Measurements from ENCODE around the gene LRRC59.
"Not testable (repeated sequence)": the region's sequence is repeated elsewhere in the genome, so short reads cannot be mapped to it uniquely, and the experiment has no call there.

The LRRC59 gene

DNA sequence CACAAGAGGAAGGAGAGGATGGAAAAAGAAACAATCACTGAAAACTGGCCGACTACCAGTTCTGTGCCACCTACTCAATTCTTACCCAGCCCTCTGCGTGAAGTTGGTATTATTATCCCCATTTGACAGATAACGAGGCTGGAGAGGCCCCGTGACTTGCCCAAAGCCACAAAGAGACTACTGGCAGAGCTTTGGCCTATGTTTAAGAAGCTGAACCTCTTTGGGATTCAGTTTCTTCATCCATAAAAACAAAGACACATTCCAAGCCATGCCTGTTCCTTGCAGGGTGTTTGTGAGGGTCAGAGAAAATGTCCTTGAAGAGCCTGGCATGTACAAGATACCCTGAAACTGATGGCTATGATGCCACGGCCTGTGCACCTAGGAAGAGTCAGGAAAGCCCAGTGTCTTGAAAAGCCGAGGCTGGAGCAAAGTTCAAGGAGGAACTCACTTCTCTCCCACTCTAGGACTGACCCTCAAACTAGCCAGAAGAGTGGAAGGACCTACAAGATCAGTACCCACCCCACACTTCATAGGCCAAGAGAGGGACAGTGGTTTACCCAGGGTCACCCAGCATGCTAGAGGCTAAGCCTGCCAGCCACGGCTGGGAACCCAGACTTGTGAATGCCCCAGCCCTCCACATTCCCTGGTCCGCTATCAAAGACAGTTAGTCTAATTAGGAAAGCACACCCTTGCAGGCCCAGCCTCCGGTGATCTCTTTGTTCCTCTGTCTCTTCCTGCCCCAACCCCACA is 27.1 kb upstream of the LRRC59 start:
- DNase-seq: no peak

DNA sequence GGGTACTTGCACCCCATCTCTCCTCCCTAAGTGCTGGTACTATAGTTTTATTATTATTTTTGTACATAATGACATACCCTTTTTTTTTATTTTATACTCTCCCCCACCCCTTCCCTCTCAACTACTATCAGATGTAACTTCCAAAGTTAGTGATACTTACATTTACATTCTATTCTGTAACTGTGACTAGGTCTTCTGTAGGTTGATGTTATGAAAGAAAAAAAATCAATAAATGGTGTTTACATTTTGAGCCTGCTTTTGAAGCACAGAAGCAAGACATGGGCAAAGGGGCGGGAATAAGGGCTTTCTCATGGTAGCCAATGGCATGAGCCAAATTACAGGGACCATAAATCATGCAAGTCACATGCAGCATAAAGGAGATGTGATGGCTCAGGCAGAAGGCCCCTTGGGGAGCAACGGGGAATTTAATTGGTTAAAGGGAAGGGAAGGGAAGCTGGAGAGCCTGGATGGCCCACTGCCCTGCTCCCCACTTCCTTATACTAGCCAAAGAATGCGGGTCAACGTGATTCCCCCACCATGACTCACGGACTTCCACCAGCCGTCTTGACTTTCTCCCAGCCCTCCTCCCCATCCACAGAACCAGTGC is 26.3 kb upstream of the LRRC59 start:
- no peak for DNase-seq

DNA sequence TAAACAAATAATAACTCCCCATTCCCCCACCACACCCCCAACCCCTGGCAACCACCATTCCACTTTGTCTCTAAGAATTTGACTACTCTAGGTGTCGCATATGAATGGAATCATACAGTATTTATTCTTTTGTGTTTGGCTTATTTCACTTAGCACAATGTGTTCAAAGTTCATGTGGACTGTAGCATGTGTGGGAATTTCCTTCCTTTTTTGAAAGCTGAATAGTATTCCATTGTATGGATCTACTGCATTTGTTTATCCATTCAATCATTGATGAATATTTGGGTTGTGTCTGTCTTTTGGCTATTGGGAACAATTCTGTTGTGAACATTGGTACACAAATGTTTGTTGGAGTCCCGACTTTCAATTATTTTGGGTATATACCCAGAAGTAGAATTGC is 25.4 kb upstream of the LRRC59 start:
- DNase-seq: no peak

DNA sequence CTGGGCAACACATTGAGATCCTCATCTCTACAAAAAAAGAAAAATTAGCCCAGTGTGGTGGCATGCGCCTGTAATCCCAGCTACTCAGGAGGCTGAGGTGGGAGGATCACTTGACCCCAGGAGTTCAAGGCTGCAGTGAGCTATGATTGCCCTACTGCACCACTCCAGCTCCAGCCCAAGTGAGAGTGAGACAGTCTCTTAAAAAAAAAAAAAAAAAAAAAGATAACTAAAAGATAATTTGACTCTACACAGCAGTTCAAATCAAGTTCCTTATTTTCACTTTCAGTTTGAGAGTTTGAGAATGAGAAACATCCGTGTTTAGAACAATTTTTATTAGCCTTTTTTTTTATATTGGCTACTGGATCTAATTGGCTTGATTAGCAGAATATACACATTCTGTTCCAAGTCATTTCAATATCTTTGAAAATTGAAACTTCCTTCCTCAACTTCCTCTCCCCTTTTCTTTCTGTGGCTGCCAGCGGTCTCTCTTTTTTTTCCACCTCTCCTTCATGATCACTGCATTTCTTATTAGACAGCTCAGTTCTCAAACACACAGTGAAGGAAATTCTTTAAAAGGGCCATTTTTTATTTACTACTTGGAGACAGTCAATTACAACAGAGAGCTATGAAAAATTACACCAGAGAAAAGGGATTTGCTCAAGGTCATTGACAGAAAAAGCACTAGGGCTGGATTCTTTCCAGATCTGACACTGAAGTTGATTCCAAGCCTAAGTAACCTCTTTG is 24.2 kb upstream of the LRRC59 start:
- DNase-seq: no peak

DNA sequence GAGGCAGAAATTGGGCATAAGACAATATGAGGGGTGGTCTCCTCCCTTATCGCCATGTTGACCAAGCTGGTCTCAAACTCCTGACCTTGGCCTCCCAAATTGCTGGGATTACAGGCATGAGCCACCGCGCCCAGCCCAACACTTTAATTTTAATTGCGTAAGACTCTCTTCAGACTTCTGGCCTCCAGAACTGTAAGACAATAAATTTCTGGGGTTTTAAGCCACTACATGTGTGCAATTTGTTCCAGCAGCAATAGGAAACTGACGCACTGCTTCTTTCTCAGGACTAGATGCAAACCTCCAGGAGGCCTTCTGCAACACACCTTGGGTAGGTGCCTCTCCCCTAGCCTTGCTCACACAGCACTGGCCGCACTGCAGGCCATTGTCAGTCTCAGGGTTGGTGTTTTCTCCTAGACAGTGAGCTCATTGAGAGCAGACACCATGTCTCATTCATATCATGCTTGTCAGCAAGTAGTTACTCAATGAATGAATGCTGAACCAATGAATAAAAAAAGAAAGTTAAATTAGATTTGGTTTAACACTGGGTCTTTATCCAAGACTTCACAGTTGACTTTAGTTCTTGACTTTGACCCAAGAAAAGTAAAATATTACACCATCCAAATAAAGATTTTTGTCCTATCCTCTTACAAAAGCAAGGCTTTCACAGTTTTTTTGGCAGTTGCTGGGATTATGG is 23.2 kb upstream of the LRRC59 start:
- DNase-seq: no peak

DNA sequence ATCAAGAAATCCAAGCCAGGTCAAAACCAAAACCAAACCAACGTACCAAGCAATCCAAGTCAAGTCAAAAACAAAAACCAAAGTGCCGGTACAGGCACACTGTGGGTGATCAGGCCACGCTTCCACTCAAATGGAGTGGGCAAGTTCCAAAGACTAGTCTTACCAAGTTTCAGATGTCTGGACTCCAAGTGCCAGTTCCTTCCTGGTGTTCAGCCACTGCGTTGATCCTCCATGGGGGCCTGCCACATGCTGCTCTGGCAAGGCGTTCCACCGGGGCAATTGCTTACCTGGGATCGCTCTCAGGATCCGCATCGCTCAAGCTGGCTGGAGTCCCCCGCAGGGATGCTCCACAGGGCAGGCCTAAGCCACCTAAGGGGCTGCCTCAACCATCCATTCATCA is 22.3 kb upstream of the LRRC59 start:
- not testable (repeated sequence) for DNase-seq

DNA sequence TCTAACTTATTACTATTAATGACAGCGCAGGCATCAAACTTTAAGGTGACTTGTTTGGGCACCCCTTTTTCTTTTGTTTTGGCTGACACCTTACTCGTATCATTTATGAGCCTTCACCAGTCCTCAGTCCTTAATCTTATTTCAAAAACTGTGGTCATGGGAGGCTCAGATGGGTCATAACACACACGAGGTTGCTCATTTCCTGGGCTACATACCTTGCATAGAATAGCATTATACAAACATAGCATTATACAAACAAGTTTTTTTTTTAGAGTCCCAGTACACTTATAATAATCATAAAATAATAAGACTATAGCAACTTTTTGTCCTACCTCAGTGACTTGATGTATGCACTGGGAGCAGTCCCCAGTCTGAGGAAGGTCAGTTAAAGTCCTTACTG is 17.5 kb upstream of the LRRC59 start:
- DNase-seq: no peak

DNA sequence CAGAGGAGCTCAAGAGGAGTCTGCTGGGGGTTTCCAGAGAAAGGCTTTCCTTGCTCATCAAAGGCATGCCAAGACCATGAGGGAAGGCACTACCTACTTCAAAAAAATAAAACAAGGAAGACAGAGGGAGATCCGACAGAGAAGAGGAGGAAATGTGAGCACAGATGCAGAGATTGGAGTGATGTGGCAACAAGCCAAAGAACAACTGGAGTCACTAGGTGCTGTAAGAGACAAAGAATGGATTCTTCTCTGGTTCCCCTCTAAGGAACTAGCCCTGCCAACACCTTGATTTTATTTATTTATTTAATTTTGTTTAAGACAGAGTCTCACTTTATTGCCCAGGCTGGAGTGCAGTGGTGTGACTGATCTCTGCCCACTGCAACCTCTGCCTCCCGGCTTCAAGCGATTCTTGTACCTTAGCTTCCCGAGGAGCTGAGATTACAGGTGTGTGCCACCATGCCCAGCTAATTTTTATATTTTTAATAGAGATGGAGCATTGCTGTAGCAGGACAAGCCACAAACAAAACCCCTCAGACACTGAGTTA is 14.9 kb upstream of the LRRC59 start:
- no peak for DNase-seq

DNA sequence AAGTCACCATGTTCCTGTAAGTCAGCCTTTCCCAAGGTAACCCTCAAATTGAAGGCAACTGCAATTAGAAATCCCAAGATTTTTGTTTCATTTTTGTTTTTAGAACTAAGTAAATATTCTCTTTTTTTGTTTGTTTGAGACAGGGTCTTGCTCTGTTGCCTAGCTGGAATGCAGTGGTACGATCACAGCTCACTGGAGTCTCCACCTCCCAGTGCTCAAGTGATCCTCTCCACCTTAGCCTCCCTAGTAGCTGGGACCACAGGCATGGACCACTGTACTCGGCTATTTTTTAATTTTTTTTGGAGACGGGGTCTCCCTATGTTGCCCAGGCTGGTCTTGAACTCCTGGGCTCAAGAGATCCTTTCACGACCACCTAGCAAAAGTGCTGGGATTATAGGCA is 10.6 kb upstream of the LRRC59 start:
- no peak for DNase-seq

DNA sequence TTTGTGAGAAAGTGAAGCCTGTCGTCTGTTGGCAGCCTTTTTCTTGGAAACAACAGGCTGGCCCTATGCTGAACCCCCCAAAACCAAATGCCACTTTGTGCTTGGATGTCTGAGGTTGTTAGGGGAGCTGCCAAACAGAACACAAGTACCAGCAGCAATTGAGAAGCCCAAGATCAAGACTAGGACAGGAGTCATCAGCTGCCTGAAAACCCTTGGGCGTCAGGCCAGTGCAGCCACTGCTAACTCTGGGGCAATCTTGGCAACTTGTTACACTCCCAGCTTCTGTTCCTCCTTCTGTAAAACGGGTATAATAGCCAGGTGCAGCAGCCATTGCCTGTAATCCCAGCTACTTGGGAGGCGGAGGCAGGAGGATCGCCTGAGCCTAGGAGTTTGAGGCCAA is 9.3 kb upstream of the LRRC59 start:
- no peak for DNase-seq

DNA sequence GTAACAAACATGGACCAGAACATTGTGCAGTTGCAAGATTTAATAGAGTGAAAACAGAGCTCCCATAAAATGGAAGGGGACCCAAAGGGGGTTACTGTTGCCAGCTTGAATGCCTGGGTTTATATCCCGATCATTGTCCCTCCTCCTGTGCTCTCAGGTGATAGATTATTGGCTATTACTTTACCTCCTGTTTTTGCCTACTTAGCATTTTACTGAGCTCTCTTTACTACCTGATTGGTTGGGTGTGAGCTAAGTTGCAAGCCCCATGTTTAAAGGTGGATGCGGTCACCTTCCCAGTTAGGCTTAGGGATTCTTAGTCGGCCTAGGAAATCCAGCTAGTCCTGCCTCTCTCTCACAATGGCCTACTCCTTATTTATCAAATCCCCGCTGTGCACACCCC is 8.0 kb upstream of the LRRC59 start:
- DNase-seq: not testable (repeated sequence)

DNA sequence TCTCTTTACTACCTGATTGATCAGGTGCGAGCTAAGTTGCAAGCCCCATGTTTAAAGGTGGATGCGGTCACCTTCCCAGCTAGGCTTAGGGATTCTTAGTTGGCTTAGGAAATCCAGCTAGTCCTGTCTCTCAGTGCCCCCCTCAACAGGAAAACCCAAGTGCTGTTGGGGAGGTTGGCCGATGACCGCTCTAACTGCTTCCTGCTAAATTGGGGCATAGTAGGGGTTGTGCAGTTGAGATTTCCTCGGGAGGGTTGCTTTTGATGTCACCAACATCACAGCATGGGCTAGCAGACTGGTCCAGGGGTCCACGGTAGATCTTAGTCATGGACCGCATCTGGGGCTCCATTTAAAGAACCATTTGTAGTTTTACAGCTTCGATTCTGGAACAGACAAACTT is 2.3 kb upstream of the LRRC59 start:
- DNase-seq: not testable (repeated sequence)

DNA sequence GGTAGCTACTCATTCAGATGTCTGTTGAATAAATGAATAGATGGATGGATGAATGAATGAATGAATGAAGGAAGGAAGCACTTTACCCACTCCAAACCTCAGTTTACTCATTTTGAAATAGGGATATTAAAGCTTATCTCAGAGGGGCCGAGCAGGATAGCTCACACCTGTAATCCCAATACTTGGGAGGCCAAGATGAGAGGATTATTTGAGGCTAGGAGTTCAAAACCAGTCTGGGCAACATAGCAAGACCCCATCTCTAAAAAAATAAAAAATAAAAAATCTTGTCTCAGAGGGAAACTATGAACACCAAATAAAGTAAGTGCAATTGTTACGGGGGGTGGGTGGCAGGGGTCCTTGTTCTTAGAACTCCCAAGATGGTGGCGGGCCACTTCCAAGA is 1.3 kb upstream of the LRRC59 start:
- DNase-seq: not testable (repeated sequence)

DNA sequence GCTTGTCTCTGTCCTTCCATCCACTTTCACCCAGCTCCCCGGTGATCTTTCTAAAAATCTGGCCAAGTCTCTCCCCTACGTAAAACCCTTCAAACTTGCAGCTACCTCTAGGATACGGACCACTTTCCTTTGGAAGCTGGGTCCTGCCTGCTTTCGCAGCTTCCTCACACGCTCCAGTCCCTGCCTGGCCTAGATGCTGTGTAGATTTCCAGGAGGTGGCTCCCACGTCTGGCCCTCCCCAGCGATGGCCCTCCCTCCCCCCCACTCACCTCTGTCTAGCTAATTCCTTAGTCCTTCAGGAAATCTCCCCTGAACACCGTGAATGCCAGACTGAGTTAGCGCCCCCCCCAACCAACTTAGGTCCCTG is 579 bp upstream of the LRRC59 start:
- no peak for DNase-seq

DNA sequence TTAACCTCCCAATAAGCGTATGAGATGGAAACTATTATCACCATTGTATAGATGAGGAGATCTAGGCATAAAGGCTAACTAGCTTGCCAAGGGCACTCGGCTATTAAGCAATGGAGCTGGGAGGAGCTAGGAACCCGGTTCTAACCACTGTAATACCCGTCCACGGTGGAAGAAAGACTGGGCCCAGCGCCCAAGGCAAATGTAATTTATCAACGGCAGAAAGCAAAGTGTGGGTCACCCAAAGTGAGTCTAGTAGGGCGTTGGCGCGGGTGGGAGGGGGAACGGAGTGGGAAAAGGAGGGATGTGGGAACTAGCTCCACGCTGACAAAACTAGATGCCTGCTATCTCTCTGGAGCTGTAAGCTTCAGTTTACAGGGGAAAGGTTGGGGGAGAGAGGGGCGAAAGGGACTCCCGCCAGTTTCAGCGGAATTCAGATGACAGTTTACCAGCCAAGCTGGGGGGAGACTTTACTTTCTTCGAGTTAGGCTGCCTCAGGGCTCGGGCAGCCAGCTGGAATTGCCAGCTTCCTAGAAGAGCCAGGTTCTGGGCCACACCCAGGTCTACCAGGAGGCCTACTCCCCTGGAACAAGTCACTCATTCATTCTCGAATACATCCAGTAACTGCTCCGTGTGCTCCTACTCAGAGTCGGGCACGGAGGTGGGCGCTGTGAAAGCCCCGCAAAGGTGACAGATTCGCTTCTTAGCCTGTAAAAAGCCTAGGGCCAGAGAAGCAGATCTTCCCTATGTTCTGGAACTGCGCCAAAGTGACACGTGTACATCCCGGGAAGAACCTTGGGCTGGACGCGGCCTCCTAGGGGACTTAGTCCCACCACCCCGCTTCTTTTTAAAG is 837 bp downstream of the LRRC59 start:
- no peak for DNase-seq

DNA sequence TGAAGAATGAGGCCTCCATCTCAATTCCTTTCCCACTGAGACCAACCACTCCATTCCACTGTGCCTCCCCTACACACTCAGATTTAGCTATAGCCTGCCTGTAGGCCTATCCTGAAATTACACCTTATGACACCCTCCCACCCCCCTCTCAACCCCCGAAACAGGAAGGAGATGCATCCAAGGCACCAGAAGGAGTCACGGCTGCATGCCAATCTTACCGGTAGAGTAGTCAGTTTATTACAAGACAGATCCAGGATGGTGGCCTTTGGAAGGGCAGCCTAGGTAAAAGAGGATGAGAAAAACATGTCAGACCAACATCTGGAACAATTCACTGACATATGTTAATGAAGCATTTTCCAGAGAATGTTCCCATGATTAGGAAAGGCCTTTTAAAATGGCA is 2.6 kb downstream of the LRRC59 start:
- DNase-seq: no peak

DNA sequence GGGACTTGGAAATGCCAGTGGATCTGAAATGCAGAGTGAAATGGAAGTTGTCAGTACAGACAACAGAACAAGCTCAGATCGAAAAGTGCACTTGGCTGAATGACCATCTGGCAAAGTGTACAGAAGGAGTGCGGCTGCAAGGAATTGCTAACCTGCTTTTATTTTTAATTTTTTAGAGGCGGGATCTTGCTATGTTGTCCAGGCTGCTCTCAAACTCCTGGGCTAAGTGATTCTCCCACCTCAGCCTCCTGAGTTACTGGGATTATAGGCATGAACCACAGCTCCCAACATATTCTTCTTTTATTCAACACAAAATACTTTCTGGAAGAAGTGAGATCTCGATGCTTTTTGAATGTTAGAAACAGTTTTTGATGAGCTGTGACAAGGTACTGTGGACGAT is 3.6 kb downstream of the LRRC59 start:
- DNase-seq: no peak

DNA sequence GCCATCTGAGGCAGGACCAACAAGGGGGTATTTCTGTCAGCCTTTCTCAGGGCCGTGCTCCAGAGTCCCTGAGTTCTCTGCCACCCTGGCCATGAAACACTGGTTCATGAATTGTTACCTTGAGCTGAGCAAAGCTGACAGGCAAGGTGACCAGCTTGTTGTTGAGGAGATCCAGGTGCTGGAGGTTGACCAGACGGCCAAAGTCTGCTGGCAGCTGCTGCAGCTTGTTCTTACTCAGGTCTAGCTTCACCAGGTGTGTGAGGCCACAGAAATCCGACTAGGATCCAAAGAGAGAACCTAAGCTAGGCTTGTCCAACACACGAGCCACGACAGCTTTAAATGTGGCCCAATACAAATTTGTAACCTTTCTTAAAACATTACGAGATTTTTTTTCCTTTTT is 4.7 kb downstream of the LRRC59 start:
- no peak for DNase-seq

DNA sequence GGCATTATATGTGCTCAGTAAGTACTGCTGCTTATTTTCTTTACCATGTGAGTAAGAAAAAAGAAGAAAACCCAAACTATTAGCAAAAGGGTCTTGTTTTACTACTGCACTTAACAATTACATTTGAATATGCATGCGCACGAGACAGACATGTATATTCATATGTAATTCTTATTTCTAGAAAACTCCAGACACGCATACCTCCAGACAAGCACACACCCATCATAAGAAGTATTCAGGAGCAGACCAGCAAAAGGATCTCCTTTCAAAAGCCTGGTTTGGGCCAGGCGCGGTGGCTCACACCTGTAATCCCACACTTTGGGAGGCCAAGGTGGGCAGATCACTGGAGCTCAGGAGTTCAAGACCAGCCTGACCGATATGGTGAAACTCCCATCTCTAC is 7.8 kb downstream of the LRRC59 start:
- DNase-seq: no peak

DNA sequence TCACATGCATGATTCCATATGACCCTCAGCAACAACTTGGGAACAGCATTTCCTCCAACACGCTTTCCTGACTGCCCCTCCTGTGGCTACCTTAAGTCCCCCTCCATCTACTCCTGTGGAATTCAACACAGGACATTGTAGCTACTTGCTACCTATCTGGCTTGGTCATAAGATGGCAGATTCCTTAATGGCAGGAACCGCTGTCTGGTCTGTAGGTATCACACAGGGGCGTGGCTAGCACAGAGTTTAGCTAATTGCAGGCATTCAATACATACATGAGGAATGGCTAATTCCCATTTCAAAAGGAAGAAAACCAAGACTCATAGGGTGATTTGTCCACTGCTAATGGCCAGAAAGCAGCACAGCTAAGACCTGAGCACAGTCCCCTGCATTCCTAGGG is 8.6 kb downstream of the LRRC59 start:
- no peak for DNase-seq

DNA sequence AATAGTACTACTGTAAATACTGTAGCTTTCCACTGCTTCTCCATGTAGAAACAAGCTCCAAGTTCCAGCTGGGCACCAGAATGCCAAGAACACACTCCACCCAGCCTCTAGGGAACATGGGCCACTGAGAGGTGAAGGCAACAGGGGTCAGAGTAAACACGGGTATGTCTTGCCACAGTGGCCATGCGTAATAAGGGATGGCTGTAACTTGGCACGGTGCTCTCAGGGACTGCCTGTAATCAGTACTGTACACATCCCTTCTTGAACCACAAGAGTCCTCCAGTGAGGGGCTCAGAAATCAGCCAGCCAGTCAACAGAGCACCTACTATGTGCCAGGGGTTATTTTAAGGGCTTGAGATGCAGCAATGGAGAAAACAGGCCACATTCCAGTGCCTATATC is 10.8 kb downstream of the LRRC59 start:
- DNase-seq: no peak

DNA sequence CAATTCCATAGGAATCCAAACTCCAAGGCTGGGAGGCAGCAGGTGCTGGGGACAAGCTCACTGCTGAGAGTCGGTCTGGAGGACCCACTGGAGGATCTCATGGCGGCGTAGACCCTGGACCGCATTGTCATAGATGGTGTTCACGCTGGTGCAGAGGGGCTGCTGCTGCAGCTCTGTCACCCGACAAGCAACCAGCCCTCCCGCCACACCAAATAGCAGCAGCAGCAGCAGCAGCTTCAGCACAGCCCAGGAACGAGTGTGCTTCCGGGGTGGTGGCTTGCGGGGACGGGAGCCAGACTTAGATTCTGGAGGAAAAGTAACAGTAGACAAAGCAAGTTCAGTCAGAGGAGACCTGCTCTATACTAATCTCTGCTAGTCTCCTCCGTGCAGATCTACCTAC is 14.4 kb downstream of the LRRC59 start:
- no peak for DNase-seq

DNA sequence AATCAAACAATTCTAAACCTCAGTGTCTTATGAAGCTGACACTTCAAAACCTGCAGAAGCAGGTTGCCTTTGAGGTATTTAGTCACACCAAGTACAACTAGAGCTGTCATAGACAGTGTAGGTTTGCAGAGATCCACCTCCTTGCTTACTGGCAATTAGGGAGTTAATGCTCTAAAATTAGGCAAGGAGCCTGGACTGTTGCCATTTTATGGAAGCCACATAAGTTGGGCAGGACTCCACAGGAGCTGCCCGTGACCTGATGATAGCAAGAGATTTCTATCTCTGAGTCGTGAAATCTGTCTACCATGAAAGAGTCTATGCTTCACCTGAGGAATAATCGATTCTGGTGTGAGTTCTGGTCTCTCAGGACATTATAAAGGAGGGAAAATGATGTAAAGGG is 15.4 kb downstream of the LRRC59 start:
- DNase-seq: no peak
